ENCODE data around the gene C18orf63.

Gene C18orf63

GRCh38 chr18:74375999-74376398, 60.4 kb downstream of the C18orf63 start:
- DNase-seq = no peak

GRCh38 chr18:74376523-74376922, 60.9 kb downstream of the C18orf63 start:
- DNase-seq = no peak

GRCh38 chr18:74377776-74378175, 62.1 kb downstream of the C18orf63 start:
- DNase-seq = no peak

- DNase-seq = no peak
These were observed 62.6 kb downstream of the C18orf63 start for GRCh38 chr18:74378179-74378682.

DNA sequence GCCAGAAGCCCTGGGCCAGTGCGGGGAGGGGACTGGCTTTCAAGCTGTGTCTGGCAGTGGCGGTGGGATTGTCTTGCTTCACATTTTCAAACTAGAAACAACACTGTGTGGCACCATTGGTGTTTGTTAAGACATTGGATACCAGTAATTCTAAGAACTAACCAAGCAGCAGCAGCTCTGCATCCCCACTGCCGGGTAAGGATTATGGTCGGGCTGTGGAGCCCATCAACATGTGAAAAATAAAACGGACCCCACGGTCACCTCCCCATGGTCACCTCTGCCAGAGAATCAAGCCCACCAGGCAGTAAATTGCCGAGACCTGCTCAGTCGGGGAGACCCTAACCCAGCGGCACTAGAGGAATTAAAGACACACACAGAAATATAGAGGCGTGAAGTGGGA, 65.3 kb downstream of the C18orf63 start:
- no peak for DNase-seq

DNA sequence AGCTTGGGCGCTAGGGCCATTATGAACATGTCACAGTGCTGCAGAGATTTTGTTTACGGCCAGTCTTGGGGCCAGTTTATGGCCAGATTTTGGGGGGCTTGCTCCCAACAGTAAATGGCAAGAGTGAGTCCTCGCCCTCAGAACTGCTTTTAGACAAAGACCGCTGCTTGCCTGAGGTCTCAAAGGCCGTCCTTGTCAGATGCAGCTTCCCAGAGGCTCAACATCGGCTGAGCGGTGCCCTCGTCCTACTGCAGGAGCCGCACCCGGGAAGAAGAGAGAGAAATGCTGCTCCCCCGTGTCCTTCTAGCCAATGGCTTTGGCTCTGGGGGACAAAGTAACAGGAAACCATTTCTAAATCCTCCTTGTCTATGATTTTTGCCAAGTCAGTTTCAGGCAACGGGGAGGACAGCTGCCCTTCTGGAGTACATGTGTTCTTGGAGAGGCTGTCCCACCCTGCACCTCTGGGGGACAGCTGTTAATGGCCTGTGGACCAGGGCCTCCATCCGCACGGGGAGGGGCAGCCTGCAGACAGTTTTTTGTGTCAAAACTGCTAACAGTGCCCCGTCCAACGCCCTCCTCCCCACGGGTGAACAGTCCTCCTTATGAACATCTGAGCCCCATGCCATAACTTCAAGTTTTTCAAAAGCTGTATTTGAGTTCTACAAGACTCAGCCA, 66.1 kb downstream of the C18orf63 start:
- DNase-seq = no peak

DNA sequence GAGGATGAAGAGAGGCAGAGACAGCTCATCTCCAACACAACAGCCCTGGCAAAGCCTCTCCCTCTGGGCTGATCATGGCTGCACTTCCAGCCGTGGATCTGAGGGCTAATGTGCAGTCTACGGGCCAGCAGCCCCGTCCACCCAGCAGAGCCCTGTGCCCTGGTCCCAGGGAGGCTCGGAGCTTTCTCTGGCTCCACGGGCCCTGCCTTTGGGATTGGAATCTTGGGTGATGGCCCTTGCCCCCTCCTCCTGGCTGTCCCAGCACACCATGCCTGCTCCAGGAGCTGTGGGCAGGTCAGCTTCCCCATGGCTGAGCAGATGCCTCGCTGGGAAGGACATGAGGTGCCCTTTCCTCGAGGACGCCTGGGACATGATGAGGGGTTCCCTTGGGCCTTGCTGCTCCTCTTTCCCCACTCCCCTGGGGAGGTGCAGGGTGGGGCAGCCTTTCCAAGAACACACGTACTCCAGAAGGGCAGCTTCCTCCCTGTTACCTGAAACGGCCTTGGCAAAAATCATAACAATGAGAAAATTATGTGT, 66.9 kb downstream of the C18orf63 start:
- DNase-seq = no peak

DNA sequence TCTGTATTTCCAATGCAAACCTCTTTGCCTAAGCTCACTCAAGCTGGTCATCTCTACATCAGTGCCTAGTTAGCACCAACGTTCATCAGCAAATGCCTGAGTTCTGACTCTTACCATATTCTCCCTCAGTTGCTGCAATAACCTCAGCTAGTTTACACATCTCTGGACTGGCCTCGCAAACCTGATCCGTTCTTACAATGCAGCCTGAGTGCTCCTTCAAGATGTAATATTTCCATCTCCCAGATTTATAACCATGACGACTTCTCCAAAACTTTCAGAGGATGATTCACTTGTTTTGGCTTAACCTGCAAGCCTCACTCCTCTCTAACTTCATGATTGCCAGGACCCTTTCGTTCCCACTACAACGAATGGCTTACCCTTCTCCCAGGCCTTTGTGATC, 71.7 kb downstream of the C18orf63 start:
- DNase-seq = no peak

- no peak for DNase-seq
These were observed 72.6 kb downstream of the C18orf63 start for GRCh38 chr18:74388227-74388626.

DNA sequence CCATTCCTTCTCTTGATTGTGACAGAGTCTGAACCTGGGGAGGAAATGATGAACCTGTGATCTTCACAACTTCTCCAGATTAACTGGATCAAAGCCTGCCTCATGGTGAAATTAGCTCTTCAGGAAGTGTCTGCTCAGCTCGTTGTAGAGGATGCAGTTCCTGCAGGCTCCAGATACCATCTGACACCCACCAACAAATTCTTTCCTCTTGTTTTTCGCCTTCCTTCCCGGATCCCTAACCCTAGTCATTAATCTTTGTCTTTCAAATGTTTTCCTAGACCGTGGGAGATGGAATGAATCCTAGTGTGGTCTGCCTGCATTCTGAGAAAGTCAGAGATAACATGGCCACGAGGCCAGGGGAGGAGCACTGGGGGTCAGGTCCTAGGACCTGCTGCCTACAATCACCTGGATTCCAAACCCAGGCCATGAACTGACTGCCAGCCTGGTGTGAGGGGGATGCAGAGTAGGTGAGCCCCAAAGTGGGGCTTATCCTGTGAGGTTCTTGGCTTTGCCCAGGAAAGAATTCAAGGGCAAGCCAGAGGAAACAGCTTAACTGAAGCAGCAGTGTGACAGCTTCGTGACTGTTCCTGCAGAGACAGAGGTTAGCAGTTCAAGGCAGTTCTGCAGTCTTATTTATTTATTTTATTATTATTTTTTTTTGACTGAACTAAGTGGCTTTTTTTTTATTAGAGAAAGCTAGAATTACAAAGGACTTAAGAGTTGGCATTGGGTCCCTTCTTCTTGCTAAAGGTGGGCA, 73.7 kb downstream of the C18orf63 start:
- no peak for DNase-seq

DNA sequence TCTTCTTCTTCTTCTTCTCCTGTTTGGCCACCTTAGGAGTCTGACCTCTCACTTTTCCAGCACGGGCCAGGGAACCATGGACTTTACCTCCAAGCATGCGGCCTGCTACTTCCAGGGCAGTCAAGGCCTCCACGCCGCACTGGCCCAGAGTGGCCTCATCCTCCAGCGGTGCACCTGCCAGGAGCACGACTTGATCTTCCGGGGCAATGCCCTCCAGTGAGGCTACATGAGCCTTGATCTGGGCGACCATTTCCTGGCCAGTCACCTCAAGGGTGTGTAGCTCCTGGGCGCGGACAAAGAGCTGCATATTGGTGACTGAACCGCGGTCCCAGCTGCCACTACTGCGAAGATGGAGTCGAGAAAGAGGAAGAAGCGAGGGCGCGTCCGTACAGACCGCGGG, 74.4 kb downstream of the C18orf63 start:
- DNase-seq = no peak

GRCh38 chr18:74390900-74391299, 75.3 kb downstream of the C18orf63 start:
- no peak for DNase-seq

- DNase-seq = peak in 3 of 58 donors; percentile 1 to 15 (median 10)
These were observed 76.7 kb downstream of the C18orf63 start for GRCh38 chr18:74392323-74392722.

- DNase-seq = no peak
These were observed 79.4 kb downstream of the C18orf63 start for GRCh38 chr18:74395006-74395405.

- no peak for DNase-seq
These were observed 80.1 kb downstream of the C18orf63 start for GRCh38 chr18:74395648-74396154.

DNA sequence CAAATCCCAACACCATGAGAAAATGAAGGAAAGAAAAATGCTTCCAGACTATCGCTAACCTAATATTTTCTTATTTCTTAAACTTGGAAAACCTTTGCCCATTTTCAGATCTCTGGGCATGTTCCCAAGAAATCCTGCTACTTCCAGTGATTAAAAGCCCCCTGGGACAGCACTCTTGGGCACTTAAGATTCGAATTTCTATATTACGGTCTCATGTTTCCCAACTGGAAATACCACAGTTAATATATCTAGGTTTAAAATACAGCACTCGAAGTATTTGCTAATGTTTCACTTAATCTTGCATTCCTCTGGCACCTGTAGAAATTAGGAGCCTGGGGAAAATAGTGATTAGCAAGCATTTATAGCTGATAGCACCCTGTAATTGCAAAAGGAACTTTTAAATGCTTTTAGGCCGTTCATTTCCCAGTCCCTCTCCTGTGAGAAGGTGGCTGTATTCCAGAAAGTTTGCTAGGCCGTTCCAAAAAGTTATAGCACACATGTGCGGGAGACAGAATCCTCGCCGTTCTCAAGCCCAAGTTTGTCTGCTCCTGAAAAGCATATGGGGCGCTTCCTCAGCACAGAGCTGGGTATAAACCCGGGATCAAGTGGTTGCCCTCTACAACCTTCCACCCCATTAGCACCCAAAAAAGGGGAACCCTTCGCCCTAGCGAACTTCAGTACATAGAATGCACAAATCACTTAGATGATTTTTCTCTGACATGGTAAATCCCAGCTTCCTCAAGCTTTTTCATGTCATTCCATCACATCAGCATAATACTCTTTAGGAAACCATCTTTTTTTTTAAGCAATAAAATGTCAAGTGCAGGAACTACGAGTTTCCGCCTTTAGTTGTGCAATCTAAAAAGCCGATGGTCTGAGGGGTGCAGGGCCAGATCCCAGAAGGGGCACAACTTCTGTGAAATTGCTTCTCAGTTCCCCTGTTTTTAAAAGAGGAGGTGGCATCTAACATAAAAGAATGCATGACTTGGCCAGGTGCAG, 80.8 kb downstream of the C18orf63 start:
- no peak for DNase-seq

DNA sequence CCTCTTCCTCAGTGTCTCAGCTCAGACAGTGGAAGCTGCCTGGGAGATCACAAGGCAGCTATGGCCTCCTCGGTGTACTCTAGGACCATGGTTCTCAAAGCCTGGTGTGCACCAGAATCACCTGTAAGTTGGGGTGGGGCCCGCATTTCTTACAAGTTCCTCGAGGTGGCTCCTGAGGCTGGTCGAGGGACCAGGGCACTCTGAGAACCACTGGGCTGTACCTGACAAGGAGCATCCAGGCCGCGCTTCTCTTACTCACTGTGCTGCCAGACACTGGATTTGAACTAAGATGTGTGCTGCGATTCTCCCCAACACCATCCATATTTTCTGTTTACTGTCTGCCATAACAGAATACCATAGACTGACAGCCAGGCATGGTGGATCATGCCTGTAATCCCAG, 81.9 kb downstream of the C18orf63 start:
- DNase-seq = no peak

GRCh38 chr18:74399091-74399887, 83.7 kb downstream of the C18orf63 start:
- DNase-seq = no peak

DNA sequence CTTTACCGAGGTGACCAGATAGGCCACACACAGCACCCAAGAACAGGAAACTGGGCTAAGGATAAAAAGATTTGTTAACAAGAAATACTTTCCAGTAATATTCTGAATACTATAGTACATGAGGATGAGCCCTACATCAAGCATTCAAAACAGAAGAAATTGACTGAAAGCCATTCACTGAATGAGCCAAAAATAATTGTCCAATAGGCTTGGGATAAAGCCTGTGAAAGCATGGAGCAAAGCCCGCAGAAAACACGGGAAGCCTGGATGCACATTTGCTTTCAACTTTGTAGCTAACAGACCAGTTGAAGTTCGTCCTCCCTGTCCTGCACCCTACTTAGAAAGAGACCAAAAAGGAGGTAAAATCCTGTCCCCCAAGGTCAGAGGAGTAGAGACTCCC, 85.2 kb downstream of the C18orf63 start:
- no peak for DNase-seq

DNA sequence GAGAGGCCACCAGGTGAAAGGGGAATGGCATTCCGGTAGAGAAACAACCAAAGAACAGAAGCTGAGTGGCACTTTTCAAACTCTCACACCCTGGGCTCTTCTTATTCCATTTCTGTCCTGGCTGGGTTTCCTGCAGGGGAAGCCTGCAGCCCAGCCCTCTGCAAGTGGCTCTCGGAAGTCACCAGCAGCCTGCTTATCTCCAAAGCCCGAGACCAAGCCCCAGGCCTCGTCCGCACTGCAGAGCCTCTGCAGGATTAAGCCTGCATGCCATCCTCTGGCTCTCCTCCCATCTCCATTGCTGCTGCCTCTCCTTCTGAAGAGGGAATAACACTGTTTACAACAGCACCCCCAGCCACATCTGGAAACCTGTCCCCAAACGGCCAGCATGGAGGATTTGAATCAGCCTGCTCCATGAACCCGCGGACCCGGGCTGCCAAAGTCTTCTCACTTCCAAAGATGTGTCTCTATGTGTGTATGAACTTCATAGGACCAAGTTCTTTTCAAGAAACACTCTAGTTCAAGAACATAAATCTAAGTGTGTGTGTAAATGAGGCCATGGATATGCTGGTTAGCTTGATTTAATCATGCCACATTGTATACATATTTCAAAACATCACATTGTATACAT, 87.3 kb downstream of the C18orf63 start:
- DNase-seq = no peak

Measured in anterior cingulate cortex (tissue), 58 donors.